SH-SY5Y (cell line): ENCODE data around the gene TTR.

ENCODE experiments used
- GATA2 ChIP-seq: IDR thresholded peaks from 2 replicates; pipeline ENCODE4 v1.6.1; 2011; ENCODE audit warnings: mild to moderate bottlenecking, low read depth, low read length
- GATA3 ChIP-seq: IDR thresholded peaks from 2 replicates; pipeline ENCODE4 v1.6.1; 2011; ENCODE audit warnings: low read depth, mild to moderate bottlenecking, low read length, moderate library complexity

The TTR gene

DNA sequence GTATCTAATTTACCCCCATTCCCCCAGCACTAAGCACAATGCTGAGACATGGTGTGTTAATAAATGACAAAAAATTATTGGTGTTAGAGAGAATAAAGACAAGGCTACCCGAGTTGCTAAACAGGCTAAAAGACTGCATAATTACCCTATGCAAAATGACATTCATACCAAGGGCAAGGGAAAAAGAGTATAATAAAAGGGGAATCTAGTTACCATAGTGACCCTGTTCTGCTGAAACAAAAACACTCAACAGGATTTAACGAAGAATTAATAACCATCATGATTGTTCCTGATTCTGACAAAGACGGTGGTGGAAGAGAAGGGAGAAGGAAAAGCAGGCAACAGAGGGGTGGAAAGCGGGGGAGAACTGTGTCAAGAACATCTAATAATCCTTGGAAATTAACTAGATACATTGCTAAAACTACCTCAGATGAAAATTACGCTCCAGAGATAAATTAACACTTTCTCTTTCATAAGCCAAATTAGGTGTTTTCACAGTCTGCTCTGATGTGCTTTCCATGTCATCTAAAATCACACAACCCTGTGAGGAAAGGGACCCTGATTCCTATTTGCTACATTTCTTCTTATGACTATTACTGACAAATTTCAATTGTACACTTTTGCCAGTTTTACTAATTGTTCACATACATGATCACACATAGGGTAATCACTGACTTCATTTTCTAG lies 25.5 kb downstream of the TTR start:
- TF ChIP-seq GATA3 (no peak), GATA2 (no peak)

DNA sequence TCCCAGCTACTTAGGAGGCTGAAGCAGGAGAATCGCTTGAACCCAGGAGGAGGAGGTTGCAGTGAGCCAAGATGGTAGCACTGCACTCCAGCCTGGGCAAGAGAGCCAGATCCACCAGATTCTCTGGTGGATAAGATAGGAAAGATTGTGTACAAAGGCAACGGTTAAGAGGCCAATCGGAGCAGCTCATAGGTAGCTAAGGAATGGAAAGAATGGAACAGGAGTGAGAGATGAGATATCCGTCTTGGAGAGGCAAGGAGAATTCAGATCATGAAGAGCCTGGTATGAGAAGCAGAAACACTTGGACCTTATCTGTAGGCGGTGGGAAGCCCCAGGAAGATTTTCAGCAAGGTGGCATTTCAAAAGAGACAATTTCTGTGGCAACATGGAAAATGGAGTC lies 27.1 kb downstream of the TTR start:
- TF ChIP-seq GATA2 (no peak), GATA3 (no peak)

DNA sequence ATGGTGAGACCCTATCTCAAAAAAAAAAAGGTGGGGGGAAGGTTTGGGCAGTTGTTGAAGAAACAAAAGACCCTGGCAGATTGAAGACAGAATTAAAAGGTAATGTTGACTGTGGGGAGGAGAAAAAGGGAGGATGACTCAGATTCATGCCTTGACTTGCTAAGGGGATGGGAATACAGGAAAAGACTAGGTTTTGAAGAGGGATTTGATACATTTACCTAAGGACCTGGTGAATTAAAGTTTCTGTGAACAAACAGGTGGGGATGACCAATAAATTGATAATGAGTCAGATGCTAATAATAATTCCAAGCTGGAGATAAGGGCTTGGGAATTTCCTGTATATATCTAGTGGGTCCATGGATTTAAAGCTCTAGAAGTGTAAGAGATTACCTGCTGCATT lies 27.6 kb downstream of the TTR start:
- no peak for TF ChIP-seq GATA2
- no peak for TF ChIP-seq GATA3

DNA sequence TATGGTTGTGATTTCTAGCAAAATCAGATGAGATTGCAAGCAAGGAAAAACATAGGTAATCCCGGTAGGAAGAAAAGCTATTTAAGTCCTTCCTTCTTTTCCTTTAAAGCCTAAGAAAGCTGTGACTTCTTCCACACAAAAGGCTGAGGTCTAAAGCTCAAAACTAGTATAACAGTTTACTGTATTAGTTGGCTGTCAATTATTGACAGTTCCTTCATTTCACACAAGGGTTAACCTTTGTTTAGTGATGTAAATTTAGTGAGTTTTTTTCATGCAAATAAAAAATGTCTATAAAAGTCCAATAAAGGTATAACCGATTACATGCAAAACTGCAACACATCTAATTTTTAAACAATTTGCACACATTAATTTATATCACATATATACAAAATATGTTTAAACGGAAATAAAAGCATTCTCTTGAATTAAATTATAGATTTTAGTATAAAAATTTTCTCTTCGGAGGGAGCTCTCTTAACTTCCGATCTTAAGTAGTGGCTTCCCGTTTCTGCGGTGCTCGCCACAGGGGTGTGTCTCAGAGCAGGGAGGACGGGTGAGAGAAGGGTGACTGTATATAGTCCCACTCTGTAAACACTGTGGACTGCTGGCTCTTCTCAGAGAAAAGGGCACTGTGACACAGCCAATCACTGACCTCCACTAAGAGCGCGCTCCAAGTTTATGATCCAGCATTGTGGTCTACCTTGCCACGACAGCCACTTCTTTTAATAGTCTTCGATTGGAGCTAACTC lies 33.4 kb downstream of the TTR start:
- TF ChIP-seq GATA3 (no peak), GATA2 (no peak)

DNA sequence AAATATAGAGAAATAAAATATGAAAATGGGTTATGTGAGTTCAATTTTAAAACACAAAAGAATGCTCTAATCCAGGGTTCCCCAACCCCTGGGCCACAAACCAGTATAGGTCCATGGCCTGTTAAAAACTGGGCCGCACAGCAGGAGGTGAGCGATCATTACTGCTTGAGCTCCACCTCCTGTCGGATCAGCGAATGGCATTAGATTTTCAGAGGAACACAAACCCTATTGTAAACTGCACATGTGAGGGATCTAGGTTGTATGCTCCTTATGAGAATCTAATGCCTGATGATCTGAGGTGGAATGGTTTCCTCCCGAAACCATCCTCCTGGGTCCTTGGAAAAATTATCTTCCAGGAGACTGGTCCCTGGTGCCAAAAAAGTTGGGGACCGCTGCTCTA lies 34.7 kb downstream of the TTR start:
- no peak for TF ChIP-seq GATA2
- TF ChIP-seq GATA3, result no peak

DNA sequence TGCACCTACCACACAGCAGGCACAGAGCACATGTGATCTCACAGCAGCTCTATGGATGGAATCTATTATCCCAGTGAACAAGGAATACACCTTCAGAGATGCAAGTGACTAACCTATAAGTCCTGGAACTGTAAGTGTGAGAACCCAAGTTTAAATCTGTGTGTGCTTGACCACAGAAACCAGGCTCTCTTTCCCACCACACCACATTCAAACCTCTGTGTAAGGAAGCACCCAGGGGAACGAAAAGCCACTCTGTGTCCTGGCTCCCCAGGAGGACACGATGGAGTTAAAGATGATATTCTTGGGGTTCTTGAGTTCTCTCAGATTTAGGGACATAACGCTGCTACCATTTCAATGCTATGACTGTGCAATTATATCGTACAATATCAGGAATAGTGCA lies 38.9 kb downstream of the TTR start:
- TF ChIP-seq GATA3 (no peak), GATA2 (no peak)

DNA sequence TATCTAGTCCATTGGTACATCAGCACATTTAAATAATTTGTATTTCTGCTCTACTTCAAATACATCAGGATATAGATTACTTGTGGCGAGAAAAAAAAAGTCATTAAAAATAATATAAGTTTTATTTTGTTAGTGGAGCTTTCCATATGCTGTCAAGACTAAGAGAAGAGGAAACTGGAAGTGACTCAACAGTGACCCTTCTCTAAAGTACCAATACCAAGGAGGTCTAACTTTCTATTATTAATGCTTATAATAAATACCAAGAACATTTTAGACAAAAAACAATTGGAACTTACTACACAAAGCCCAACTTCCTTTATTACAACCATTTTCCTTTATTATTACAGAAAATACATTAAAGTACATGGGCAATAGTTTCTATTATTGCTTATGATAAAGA lies 39.8 kb downstream of the TTR start:
- TF ChIP-seq GATA2, result no peak
- no peak for TF ChIP-seq GATA3

DNA sequence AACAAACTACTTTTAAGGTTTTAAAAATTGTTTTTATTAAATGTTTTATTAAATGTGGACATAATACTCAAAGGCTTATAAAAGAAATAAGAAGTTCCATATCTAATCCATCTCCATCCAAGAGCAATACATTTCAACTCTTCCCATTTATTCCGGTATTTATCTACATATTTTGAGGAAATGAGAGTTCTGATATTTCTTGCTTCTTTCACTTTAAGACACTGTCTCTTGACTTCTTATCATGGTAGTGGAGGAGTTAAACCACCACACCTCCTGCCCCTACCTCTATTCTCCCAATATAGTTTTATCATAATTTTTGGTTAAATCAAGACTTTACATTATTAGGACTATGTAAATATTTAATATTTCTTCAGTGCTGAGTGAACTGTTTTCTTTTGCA lies 40.7 kb downstream of the TTR start:
- TF ChIP-seq GATA3 (no peak), GATA2 (no peak)

DNA sequence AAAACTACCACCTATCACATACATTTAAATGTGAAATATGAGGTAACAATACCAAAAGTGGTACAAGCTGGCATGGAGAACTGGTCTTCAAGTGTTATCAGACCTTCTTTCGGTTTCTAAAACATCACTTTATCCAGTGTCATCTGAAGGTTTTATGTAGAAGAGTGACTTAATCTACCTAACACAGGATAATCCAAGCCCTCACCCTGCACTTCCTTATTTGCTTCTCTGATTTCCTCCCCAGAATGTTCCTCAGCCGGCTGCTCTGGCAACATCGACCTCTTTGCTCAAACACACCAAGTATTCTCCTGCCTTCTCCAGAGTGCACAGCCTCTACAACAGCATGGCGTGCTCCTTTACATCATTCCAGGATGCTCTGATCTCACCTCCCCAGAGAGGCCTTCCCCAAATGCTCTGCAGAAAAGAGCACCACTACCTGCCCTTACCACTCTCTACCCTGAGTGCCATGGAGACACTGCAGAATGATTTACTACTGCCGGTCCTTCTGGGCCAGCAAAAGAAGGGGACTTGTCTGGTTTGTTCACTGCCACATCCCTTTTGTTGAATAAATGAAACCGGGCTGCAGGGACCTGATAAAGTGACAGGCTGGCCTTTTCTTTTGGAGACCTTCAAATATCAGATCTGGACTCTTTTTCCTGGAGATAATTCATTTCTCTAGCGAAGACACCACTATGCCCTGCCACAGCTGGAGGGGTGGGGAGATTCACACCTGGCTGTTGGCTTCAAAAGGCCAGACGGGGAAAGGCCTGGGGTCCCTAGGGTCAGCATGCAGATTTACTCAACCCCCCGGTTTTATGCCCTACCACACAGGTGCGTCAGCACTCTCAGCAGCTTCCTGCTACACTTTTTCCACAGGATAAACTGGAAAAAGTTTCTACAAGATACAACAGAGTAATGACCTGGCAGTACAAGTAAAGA lies 42.0 kb downstream of the TTR start:
- TF ChIP-seq GATA3 (no peak), GATA2 (no peak)

DNA sequence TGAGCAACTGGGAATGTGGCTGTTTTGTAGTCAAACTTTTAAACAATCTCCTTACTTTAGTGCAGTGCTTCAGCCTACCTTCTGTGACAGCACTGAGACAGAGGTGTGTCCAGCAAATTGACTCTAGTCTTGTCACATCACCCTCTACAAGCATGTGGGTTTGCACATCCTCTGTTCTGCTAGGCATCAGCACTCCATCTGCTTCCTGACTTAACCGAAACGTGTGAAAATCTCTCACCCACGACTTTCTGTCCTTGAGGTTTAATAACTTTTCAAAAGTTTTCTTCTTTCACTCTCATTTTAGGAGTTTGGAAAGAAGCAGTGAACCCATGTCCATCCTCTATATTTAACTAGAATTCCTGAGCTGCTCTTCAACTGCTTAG lies 42.6 kb downstream of the TTR start:
- TF ChIP-seq GATA2, result no peak
- TF ChIP-seq GATA3, result no peak

DNA sequence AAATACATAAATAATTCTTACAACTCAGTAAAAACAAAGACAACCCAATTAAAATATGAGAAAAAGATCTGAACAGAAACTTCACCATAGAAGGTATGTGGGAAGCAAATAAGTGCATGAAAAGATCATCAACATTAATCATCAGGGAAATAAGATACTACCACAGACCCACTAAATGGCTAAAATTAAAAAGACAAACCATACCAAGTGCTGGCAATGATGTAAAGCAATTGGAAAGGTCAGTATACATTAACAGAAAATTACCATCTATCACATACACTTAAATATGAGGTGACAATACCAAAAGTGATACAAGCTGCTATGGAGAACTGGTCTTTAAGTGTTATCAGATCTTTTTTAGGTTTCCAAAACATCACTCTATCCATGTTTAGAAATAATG lies 44.7 kb downstream of the TTR start:
- TF ChIP-seq GATA2 (no peak), GATA3 (no peak)

DNA sequence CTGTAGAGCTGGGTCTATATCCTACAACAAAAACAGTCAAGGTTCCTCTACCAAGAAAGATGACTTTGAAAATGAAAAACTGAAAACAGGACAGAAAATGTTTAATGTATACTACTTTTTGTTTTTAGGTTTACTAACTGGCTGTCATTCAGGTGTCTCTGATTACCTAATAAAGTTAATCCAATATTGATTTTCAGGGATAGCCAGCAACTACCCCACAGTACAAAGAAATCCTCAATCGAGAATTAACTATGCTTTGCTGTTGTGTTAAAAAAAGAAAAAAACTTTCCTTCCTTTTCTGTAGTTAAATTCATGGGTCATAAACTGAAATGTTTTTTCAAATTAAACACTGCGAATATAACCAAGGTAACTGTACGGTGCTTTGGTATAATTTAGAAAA lies 45.8 kb downstream of the TTR start:
- TF ChIP-seq GATA3 (no peak), GATA2 (no peak)

DNA sequence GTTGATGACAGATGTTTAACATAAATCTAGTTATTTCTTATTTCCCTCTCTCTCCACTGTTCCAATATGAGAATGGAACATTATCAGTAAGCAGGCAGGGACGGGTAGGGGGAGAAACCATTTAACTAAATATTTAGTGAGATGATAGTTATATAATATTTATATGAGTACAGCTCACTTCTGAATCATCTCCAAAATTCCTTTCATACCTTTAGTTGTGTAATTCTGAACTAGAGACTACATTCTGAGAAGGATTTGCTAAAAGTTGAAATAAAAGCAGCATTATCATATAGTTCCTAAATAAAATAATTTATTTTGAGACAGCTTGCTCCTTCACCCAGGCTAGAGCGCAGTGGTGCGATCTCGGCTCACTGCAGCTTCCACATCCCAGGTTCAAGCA lies 51.3 kb downstream of the TTR start:
- TF ChIP-seq GATA2, result no peak
- TF ChIP-seq GATA3, result no peak

DNA sequence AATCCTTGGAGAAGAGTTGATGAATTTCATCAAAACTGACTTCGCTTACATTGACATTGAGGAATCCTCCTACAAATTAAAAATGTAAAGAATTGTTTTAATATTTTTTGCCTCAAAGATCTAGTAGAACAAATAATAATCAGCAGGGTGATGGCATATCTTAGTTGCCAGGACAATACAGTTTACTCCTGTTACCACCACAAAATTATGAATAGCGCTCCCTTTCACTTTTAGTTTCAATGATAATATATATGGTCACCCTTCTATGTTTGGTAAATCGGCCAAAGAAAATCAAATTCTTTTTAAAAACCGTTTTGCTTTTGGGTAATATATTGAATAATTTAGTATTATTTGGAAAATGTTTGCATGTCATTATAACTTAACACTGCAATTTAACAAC lies 53.7 kb downstream of the TTR start:
- TF ChIP-seq GATA3 (no peak), GATA2 (no peak)

DNA sequence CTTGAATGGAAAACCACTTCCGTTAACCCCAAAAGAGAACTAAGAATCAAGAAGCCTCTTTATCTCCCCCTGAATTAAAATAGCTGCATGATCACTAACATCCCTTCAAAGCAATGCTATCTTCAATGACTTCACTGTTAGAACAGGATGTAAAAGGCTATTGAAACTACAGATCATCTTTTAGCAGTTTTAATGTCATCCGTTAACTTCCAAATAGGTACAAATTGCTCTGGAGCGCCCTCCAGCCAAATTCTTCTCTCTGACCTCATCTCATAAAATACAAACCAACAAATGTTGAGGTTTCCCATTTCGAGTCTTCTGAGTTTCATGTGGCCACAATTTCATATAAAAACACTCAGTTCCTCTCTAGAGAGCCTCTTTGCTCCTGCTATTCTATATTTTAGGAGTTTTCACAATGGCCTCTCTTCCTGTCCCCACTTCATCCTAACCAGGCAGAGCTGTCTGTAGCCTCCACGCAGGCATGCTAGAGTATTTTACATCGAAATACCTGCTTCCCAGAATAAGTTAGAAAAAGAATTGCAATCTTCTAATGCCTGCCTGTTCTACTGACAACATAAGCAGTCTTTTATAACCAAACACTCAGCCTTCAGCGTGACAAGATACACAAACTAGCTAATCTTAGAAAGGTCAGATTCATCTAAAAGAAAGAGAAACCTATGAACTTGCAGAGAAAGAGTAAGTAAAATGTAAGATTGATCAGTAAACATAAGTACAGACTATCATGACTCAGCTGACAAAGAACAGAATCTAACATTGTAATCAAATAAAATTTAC lies 54.9 kb downstream of the TTR start:
- TF ChIP-seq GATA2 (no peak), GATA3 (no peak)
